B cell (primary cell): Measurements from ENCODE around the gene H2BK1.

Experiments
- CTCF ChIP-seq: fragments of 200-600 bp; IDR thresholded peaks from one replicate; pipeline ENCODE4 v1.8.0; 2022; ENCODE audit warnings: antibody characterized with exemption, mild to moderate bottlenecking
- EZH2 ChIP-seq: IDR thresholded peaks from 2 replicates; pipeline ENCODE4 v1.6.1; 2012; ENCODE audit warnings: borderline replicate concordance, low read depth, mild to moderate bottlenecking, moderate library complexity, low read length; ENCODE audit not compliant: insufficient read depth, poor library complexity, severe bottlenecking

DNA sequence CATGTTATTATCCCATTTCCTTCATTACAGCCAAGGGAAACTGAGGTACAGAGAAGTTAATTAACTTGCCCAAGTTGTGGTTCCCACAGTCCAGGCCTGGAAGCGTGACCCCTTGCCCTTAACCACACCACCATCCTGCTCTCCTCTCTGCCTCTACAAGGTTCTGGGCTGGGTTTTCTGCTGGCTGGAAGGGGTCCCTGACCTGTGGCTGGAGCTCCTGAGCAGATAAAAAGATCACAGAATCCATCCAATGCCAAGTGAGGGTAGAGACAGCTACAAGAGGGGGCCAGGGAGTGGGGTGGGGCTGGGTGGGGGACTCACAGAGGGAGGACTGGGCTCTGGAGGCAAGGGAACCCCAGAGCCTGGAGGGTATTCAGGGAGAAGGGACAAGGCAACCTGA is 33.0 kb downstream of the H2BK1 start:
- TF ChIP-seq CTCF (no peak), EZH2 (no peak)
